Neural cell (in vitro differentiated cells): ENCODE data around the gene AGBL4.

Experiments used
- EP300 ChIP-seq: fragments of 450-650 bp; conservative IDR thresholded peaks from 2 replicates; pipeline ENCODE4 v1.6.1; 2014; ENCODE audit warnings: antibody characterized with exemption, mild to moderate bottlenecking, moderate library complexity; ENCODE audit not compliant: poor library complexity, severe bottlenecking
- EZH2 ChIP-seq: fragments of 200-600, 300-800 bp; shearing (Covaris generic), sonication (generic); IDR thresholded peaks from 2 replicates; pipeline ENCODE4 v1.6.1; 2014; ENCODE audit warnings: antibody characterized with exemption, low read length, borderline replicate concordance, mild to moderate bottlenecking; ENCODE audit not compliant: insufficient read depth, poor library complexity, severe bottlenecking
- TF ChIP-seq, protein P1 (sequence below): fragments of 450-650 bp; IDR thresholded peaks from 2 replicates; pipeline ENCODE4 v1.5.1; 2014; ENCODE audit warnings: antibody characterized with exemption, mild to moderate bottlenecking, moderate library complexity; ENCODE audit not compliant: poor library complexity, severe bottlenecking

DNA sequence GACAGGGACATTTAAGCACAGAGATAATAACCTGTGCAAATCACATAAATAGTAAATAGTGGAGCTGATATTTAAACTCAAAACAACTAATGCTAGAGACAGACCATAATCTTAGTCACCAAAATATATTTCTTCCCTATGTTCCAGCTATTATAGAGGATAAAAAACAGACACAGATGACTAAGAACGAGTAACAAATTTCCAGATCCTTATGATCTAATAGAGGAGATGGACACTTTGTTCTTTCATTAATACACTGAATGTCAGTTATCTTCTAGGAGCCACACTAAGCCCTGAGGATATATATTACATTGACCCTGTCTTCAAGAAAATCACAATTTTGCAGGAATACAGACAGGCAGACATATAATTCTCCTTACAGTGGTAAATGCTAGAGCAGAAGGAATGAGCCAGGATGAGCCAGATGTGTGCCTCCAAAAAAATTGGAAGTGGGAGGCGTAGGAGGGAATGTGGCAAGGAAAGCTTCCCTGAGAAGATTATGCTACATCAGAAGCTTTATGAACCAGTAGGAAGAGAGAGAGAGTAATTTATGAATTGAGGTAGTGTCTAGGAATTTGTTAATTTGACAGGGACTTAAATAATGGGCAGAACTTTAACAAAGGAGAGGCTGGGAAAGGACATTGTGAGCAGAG is 851.7 kb downstream of the AGBL4 start:
- TF ChIP-seq EP300 (no peak), EZH2 (no peak)
- TF ChIP-seq, protein P1, sequence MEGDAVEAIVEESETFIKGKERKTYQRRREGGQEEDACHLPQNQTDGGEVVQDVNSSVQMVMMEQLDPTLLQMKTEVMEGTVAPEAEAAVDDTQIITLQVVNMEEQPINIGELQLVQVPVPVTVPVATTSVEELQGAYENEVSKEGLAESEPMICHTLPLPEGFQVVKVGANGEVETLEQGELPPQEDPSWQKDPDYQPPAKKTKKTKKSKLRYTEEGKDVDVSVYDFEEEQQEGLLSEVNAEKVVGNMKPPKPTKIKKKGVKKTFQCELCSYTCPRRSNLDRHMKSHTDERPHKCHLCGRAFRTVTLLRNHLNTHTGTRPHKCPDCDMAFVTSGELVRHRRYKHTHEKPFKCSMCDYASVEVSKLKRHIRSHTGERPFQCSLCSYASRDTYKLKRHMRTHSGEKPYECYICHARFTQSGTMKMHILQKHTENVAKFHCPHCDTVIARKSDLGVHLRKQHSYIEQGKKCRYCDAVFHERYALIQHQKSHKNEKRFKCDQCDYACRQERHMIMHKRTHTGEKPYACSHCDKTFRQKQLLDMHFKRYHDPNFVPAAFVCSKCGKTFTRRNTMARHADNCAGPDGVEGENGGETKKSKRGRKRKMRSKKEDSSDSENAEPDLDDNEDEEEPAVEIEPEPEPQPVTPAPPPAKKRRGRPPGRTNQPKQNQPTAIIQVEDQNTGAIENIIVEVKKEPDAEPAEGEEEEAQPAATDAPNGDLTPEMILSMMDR: no peak
